NCI-H345 treated with DMSO at 0.1 percent for 48 hours (cell line): ENCODE results near the gene PDE4B.

Experiments used
- DNase-seq: peaks from one replicate; lab custom pipeline; 2025; ENCODE audit not compliant: unreplicated experiment; lab: John Stamatoyannopoulos, UW

The PDE4B gene

DNA sequence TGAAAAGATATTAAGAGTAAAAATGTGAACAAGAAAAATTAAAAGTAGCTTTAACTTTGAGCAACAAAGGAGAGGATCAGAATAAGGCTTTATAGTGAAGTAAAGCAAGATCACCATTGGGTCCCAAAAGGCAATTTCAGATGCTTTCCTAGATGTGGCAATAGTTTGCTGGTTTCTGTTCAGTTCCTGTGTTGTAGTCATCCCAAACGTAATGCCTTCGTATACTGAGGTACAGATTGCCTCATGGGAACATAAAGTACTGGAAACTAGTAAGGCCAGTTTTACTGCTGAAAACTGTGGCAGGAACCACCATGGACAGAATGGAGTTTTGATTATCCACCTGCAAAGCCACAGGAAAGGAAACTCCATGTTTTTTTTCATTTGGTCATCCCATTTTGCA is 457.8 kb downstream of the PDE4B start:
- no peak for DNase-seq

DNA sequence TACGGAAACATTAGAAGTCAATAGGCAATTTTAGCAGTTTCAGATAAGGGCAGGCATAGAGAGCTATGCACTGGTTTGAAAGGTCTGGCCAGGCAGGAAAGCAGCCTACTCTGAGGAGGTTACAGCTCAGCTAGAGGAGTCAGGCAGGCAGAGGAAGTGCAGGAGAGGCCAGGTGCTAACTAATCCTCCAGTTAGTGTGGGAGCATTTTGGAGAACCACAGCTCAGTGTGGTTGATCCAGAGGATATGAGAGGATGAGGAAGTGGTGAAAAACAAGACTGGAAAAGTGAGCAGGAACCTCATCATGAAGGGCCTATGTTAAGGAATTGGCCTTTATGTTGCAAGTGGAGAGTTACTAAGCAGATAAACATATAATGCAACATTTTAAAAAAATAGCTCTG is 458.9 kb downstream of the PDE4B start:
- no peak for DNase-seq

DNA sequence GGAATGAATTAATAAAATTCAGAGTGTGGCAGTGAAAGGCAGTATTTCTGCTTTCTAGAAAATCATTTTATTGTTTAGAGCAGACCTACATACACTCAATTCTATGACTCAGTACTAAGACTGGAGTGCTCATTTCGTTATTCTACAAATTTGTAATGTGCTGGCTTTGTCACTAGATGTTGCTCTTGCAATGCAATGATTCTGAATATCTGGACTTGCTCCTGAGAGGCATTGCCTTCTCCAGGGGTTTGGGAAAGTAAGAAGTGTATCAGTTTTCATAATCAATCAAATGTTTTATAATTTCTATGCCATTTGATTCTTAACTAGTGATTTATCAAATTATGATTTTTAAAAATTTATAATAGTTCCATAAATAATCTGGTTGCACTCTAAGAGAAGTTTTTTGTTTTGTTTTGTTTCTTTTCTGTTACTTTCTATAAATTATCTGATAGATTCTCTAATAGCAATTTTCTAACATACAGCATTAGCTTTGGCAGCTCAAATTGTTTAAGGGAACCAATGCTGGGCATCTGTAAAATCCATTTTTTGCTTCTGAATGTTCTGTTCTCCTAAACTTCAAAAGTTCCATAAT is 460.7 kb downstream of the PDE4B start:
- DNase-seq = peak; percentile 48

DNA sequence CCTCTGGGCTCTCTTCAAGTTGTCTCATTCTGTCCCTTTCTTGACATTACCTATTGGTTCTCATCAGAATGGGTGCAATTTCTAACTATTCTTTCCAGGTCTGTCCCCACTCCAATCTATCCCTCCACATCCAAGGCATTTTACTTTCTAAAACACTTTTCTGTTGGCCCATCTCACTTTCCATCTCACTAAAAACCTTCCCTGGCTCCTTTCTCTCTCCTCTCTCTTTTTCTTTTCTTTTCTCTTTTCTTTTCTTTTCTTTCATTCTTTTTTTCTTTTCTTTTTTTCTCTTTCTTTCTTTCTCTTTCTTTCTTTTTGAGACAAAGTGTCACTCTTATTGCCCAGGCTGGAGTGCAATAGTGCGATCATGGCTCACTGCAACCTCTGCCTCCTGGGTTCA is 462.1 kb downstream of the PDE4B start:
- DNase-seq = no peak

DNA sequence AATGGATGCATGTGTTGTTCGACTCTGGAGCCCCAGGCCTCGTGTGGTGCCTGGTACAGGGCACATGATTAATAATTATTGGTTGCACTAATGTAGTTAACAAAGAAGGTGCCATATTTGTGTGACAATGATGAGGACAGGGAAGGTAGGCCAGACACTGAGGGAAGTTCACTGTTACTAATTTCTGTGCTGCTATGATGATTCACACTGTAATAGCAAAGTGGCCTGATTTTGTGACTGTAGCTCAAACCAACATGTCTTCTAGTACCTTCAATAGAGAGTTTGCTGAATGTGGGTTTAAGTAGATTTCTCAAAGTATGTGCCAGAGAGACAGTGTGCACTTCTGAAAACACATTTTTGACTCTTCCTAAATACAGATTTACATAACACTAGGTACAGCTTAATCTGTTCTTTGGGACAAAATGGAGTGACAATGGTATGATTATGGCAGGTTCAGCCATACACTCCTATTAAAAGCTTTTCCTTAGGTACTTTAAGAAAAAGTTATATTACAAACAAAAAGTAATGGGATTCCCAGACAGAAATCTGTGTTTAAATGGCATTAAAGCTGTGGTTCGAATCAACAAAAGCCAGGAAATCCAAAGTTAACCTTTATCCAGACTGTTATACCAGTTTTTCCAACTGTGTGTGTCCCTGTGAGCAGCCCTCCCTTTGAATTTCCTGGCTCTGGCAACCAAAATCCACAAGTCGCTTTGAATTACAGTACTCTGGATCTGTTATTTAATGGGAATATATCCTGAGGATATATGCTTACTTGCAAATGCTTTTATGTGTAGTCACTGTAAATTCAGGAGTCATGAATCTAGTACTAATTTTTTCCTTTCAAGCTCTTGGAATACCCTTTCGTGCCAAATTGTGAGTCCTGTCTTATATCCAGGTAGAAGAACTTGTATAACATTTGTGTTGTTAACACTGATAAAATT is 464.2 kb downstream of the PDE4B start:
- DNase-seq = no peak

DNA sequence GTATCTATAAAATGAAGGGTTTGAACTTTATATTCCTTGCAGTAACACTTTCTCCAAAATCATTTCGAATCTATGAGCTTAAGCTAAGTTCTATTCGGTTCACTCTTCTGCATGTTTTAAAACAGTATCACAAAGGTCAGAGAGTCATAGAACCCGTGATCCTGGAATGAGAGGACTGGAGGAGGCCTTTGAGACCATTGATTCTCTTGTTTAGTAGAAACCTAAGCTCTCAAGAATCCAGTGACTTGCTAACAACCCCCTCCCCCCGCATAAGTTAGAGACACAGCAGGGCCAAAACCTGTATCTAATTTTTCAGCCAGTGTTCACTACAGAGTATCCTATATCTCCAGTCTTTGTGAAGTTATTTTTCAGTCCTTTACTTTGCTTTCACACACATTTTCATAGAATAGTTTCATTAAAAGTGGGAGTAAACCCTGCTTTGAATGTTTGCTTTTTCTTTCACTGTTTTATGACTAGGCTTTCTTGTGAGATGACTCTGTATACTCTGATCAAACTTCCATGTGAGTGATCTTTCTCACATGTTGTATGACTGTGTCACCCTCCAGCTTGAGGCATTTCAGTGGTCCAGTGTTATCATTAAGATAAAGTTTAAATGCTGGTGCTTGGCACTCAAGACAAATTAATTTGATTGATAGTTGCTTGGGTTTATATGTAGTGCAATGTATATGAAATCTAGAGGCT is 465.9 kb downstream of the PDE4B start:
- no peak for DNase-seq

DNA sequence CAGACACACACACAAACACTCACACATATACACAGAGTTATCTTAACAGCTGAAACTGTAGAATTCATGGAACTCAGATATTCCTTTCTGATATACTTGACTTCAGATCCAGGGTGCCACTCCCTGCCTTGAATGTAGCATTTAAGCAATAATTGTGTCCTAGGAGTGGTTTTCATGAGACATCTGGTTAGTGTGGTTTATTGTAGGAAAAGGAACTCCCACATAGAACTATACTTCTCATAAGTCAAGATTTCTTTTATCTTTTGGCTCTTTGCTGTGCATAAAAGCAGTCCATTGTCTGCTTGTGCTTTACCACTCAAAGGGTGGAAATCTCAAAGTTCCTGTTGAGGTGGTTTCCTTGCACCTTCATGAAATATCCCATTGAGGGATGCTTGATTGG is 468.7 kb downstream of the PDE4B start:
- no peak for DNase-seq

DNA sequence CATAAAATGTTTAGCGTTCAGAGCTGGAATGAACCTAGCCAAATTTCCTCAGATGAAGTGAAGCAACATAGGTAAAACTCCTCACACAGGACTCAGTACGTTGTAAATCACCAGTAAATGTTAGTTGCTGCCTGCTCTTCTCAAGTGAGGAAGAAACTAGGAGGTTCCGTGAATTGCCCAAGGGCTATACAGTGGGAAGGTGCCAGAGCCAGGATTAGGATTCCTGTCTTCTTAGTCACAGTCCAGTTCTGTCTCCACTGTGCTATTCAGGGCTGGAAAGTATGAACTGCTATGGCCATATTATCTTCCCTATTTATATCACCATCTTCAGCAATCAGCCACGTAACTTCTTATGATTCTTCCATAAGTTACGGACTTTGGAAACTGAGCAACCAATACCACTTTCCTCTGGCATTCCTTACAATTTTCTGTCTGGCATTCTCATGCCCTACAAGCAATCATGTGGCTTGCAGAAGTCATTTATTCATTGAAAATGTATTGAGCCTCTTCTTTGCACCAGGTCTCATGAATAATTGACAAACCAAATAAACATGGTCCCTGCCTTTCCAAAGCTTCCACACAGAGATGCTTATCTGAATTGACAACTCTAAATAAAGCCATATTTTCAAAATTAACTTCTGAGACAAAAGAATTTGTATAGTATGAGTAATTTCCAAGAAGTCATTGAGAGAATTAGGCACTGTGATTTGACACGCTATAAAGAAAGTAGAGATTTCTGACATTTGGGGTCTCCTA is 469.7 kb downstream of the PDE4B start:
- no peak for DNase-seq

DNA sequence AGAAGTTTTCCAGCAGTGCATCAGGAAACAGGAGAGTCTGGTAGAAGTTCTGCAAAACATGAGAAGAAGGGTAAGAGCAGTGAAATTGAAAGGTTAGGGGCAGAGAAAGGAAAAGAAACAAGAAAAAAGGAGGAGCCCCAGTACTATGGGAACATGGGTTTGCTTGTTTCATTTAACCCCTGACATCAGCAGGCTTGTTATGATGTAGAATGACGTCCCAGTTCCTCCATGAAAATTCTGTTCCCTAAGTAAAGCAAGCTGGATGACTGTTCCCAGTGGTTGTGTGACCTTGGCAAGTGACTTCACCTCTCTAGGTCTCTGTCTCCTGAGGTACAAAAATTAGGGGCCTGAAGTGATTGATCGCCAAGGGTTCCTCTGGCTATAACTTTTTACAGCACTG is 472.6 kb downstream of the PDE4B start:
- DNase-seq = no peak

DNA sequence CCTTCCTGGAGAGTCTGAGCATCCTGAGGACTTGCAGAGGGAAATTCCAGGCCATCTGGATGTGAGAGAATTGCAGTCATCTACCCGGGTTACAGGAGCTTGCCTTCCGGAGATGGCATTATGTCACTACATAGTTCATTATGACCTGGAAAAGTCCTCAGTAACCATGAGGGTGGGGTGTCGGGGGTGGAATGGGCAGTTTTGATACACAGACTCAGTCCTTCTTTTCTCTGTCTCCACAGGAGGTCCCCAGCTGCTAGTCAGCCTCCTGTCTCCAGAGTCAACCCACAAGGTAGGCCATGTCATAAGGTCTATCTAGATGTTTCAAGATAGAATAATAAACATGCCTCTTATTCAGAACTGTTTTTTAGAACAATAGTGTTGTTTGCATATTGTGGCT is 473.1 kb downstream of the PDE4B start:
- peak; percentile 28 for DNase-seq

DNA sequence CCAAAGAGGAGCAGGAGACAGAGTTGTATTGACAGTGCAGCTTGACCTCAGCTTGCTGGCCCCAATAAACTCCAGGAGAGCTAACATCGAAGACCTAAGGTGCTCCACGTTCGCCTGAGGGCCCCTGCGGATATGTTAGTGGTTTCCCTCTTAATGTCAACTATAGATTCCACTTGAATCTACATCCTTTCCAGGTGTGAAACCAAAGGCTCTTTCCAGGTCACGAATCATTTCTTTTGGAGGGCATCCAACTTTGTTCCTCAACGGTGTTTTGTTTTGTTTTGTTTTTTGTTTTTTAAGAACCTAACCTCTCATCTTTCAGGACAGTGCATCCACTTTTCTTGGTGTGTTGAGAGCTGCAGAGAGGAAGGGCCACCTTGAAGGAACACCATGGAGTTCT is 473.7 kb downstream of the PDE4B start:
- peak; percentile 90 for DNase-seq

DNA sequence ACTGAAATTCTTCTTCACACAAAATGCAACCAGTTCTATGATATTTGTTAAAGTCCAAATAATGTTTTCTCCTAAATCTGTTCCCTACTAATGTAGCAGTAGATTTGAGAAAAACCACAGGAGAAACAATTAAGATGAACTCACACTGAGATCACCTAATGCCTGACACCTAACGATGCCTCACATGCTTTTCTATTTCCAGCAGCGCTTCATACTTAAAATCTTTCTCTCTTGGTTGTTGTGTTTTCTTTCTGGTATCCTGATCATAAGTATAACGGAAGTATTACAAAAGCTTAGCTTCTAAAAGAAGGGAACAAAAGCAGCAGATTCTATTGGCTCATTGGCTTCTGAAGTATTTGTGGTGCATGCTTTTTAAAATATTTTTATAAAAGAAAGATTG is 474.1 kb downstream of the PDE4B start:
- peak; percentile 71 for DNase-seq

DNA sequence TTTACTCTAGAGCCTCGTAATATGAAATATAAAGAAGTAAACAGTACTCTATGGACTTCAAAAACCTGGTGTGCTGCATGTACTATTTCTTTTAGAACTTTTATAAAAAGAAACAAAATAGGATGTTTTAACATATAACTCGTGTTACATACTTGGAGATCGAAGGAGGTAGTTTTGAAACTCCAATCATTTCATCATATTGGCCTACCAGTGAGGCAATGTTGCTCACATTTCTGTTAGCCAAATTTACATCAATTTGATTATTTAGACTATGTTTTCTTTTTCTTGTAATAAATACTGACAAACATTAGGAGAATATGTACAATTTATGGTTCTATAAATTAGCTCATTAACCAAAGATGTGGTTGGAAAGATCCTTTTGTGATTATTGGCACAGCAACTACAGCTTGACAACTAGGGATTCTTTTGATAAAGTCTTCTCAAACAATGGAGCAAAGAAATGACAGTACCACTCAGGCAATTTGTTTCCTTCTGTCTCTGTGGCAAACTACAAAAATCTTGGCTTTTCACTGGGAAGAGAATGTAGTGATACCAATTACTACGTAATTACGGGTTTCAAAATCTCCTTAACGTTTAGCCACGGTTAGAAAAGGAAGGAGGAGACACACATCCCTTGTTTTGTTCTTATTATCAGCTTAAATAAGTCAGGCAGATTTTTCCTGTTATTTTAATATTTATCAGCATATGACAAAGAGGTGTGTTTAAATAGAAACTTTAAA is 474.7 kb downstream of the PDE4B start:
- DNase-seq = no peak

DNA sequence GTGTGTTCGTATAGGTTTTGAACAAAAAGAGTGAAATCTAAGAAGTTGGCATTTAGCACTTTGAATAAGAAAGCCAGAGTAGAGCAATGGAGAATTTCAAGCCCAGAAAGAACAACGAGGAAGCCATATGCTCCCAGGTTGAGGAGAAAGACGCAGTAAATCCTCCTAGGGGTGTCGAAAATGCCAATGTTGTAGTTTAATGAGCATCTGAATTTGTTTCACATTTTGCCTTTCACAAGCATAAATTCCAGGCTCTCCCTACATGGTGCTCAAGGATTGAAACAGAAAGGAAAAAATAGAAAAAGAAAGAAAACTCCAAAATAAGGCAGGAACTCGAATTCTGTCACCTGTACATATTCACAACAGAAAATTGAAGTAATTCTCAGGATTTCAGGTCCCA is 476.5 kb downstream of the PDE4B start:
- no peak for DNase-seq

DNA sequence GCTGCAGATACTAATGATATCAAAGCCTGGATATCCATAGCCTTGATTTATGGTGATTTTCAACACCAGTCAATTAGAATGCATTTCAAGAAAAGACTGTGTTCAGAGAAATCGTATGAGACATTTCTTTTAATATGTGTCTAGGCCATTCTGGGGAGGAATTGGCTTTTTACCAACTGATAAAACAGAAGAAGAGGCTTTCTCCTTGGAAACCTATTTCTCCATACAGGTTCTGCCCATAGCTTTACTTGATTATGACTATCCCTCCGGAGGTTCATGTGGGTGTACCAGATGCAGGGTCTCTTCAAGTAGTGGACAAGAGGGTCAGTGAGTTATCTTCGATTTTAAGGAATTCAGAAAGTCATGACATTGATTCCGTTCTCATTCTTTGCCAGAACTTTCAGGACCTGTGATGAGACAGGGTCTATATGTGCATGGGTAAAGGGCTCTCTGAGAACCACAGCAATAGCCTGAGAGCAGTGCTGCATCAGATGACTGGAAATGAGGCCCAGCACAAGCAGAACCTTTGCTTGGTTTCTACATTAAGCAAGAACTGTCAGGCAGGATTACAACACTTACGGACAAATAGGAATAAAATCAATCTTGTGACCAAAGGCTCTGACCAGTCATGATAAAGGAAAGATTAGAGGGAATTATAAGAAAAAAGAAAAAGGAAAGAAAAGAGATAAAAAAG is 477.6 kb downstream of the PDE4B start:
- DNase-seq = no peak

DNA sequence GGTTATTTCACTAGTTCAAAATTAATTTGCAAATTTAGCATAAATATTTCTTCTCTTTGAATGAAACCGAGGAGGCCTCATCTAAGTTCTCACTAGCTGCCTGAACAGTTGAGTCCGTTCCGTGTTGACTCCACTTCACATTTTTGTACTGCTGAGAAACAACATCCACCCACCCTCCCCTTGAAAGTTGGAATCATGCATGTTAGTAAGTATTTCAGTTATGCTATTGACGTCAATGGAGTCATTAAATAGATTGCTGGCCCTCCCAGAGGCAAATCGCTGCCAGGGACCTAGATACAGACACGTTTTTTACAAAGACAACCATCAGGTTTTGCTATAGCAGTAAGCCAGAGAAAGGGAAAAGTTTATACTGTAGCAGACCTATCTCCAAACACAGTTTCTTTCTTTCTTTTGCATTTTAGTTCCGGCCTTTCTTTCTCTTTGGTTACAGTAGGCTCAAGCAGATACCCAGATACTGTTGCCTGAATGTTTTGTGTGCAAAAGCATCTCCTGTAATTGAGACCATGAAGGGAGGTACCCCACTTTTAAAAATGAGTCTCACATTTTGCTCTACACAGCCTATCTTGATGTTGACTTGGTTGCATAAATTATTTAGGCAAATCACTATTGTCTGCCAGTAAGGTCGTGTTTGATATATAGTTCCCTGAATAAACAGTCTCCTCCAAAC is 478.7 kb downstream of the PDE4B start:
- DNase-seq = peak; percentile 19

DNA sequence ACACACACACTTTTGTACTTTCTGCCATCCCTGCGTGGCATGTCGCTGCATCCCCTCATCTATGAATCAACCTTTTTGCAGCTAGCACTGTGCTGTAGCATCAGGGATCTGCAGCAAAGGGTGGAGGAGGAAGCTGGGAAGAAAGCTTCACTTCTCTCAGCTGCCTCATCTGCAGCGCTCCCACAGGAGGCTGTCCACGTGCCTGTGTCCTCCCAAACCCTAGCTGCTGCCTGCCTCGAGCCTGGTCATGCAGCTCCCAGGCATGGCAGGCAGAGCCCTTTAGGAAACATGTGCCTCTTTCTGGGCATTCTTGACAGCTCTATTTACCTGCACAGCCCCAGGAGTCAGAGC is 479.2 kb downstream of the PDE4B start:
- DNase-seq = no peak

DNA sequence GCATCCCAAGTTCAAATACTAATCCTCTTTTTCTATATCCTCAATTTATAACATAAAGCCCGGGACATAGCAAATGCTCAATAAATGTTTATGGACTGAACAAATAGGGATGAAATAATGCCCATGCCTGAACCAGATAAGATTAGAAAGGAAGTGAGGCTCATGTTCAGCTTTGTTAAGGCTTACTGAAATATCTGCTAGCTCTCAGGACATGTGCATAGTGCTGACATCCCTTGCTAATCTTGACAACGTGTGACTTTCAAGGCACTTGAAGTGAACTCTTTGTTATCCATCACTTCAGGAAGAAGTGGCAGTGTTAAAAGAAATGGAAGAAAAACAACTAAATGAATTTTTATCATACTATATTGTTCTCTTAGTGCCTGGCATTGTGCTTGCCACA is 481.0 kb downstream of the PDE4B start:
- DNase-seq = no peak

DNA sequence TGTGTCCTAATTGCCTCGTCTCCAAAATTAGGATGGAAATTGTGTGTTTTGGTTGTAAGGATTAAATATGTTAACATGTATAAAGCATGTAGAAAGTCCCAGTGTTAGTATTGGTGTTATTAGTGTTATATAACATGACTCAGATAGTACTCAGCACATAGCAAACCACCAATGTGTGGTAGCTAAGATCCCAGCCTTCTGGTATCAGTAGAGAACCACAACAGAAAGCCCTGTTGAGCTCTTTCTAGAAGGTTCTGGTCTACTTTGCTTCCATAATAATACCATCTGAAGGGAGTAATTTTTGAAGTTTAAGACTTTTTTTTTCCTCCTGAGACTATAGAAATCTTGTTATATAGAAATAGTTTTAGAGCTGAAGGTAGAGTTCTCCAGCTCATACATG is 481.9 kb downstream of the PDE4B start:
- DNase-seq = no peak

DNA sequence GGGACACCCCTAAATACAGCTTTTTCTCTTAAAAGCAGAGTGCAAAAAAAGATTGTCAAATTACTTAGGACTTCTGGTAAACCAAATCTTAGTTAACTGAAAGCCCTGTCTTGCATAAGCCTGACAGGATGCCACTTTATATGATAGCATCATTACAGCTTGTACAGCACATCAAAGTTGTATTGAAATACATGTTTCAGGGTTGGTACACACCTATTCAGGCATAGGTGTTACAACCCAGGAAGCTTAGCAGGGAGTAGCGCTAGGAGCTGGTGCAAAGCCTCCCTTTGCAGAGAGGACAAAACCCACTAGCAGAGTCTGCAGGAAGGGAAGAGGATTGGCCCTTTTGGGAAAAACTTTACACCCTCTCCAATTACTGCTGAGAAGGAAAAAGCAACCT is 482.4 kb downstream of the PDE4B start:
- DNase-seq = no peak
